Fibroblast of pulmonary artery (primary cell): ENCODE measurements around the gene CRTC1.

Source experiments
- DNase-seq: peaks from one replicate; pipeline ENCODE4 v3.0.0-alpha.2; 2010; ENCODE audit warnings: low read depth
- H3K4me3 ChIP-seq: replicated peaks from 2 replicates; pipeline ENCODE4 v1.5.1; 2011; ENCODE audit warnings: low read depth, mild to moderate bottlenecking, control low read depth, low read length, moderate library complexity
- TF ChIP-seq, protein P1 (sequence below): IDR thresholded peaks from 2 replicates; pipeline ENCODE4 v1.5.1; 2011; ENCODE audit warnings: mild to moderate bottlenecking, control low read depth, low read length, inconsistent platforms; ENCODE audit errors: missing control alignments

The CRTC1 gene

DNA sequence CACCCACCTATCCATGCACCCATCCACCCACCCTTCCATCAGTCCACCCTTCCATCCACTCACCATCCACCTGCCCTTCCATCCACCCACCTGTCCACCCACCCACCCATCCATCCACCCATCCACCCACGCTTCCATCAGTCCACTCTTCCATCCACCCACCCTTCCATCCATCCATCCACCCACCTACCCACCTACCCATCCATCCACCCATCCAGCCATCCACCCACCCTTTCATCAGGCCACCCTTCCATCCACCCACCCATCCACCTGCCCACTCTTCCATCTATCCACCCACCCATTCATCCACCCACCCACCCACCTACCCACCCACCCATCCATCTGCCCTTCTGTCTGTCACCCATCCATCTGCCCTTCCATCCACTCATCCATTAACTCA lies 29.6 kb upstream of the CRTC1 start:
- no peak for DNase-seq
- TF ChIP-seq, protein P1, sequence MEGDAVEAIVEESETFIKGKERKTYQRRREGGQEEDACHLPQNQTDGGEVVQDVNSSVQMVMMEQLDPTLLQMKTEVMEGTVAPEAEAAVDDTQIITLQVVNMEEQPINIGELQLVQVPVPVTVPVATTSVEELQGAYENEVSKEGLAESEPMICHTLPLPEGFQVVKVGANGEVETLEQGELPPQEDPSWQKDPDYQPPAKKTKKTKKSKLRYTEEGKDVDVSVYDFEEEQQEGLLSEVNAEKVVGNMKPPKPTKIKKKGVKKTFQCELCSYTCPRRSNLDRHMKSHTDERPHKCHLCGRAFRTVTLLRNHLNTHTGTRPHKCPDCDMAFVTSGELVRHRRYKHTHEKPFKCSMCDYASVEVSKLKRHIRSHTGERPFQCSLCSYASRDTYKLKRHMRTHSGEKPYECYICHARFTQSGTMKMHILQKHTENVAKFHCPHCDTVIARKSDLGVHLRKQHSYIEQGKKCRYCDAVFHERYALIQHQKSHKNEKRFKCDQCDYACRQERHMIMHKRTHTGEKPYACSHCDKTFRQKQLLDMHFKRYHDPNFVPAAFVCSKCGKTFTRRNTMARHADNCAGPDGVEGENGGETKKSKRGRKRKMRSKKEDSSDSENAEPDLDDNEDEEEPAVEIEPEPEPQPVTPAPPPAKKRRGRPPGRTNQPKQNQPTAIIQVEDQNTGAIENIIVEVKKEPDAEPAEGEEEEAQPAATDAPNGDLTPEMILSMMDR: no peak
- no peak overlapping the region for H3K4me3 ChIP-seq

DNA sequence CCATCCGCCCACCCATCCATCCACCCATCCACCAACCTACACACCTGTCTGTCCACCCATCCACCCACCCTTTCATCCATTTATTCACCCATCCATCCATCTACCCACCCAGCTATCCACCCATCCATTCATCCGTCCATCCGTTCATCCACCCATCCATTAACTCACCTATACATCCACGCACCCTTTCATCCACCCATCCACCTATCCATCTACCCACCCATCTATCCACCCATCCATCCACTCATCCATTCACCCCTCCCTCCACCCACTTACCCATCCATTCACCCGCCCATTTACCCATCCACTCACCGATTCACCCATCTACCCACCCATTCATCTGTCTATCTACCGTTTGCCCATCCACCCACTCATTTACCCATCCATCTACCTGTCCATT lies 29.0 kb upstream of the CRTC1 start:
- no peak for DNase-seq
- TF ChIP-seq, protein P1: no peak
- H3K4me3 ChIP-seq: no peak overlapping the region

DNA sequence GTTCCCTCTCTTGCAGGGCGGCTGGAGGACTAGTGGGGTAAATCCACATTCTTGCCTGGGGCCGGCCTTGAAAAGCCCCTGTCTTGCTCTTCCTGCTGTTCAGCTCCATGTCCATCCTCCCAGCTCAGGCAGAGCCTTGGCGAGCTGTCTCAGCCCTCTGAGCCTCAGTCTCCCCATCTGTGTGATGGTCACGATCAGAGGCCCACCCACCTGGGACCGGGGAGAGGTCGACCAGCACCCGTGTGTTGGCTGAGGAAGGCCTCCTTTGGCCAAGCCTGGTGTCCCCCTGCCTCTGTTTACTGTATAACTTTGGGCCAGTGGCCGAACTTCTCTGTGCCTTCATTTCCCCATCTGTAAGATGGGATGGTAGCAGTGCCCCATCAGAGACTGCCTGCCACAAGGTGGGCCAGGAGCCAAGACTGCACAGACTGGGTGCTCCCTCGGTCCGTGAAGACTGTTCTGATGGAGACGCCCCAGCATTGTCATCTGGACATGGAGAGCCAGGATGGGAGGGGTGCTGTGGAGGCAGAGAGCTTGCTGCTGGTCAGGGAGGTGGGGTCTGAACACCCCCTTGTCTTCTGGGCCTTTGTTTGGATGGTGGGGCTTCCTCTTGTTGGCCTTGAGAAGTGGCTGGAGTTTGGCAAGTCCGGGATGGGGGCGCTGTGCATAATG lies 28.2 kb upstream of the CRTC1 start:
- no peak overlapping the region for H3K4me3 ChIP-seq
- DNase-seq: no peak
- TF ChIP-seq, protein P1: no peak

DNA sequence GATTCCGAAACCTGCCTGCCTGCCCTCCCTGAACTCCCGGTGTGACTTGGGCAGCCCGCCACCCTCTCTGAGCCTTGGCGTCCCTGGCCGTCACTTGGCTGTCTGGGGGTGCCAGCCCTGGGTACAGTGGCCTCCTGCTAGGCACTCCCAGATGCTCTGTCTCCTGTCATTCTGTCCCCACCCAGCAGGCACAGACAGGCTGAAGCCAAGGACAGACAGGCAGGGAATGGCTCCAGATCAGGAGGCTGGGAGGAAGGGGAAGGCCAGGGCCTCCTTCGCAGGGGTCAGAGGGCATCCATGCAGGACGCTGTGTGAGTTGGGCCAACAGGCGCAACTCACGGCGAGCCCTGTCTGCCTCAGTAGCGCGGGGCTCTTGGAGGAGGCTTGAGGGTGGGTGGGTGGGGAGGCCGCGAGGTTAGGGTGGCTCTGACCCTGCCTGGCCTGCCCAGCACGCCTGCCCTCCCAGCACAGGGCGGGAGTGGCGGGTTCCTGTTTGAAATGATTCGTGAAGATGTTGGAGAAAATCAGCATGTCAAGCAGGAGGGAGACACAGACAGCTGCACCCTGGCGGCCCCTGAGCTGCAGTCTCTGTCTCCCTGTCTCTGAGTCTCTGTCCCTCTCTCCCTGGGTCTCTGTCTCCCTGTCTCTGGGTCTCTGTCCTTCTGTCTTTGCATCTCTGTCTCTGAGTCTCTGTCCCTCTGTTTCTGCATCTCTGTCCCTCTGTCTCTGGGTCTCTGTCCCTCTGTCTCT lies 27.0 kb upstream of the CRTC1 start:
- no peak for DNase-seq
- H3K4me3 ChIP-seq: no peak overlapping the region
- TF ChIP-seq, protein P1: no peak

DNA sequence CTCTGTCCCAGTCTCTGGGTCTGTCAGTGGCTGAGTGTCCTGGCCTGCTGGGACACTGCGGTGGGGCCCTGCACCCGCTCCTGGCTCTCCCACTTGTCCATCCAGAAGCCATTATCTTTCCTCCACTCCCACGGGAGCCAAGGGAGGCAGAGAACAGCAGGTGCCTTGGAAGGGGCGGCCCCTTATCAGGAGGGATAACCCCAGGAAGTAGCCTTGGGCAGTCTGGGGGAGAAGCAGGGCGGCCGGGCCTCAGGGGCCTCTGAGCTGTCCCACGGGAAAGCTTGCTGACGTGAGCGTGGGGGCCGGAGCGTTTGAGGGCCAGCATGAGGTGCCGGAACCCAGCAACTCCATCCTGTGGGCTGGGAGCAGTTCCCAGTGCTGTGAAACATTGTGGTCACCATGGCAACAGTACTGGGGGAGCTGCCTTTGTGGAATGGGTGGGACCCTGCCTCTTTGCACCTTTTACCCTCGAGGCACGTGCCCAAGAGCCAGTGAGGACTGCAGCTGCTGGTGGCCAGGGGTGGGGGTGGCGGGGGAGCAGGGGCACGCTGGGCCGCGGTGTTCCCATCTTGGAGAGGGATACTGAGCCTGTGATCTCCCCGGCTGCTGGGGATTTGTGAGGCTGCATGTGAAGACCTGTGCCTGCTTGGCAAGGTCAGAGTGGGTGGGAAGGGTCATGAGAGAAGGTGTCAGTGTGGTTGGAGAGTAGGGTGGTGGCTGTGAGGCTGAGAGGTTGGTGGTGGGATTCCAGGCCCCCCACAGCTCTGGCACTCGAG lies 25.7 kb upstream of the CRTC1 start:
- no peak overlapping the region for H3K4me3 ChIP-seq
- TF ChIP-seq, protein P1: no peak
- DNase-seq: peak; percentile 98

DNA sequence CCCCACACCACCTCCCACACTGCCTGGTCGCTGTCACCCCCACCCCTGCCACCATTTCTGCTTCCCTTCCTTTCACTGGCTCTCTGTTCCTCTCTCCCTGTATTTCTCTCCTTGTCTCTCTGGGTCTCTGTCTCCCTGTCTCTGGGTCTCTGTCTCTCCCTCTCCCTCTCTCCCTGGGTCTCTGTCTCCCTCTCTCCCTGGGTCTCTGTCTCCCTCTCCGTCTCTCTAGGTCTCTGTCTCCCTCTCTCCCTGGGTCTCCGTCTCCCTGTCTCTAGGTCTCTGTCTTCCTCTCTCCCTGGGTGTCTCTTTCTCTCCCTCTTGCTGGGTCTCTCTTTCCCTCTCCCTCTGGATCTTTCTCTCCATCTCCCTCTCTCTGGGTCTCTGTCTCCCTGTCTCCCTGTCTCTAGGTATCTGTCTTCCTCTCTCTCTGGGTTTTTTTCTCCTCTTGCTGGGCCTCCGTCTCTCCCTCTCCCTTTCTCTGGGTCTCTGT lies 25.1 kb upstream of the CRTC1 start:
- DNase-seq: no peak
- H3K4me3 ChIP-seq: no peak overlapping the region
- TF ChIP-seq, protein P1: no peak
